BE2C (cell line): ENCODE results near the gene PIP5K1C.

Source experiments
- DNase-seq: peaks from one replicate; pipeline ENCODE4 v3.0.0-alpha.2; 2020
- H3K27me3 ChIP-seq: fragments of 250-450 bp; sonication (Bioruptor Pico); 2 replicates; pipeline ENCODE4 v1.5.1; 2020; ENCODE audit warnings: mild to moderate bottlenecking
- H3K36me3 ChIP-seq: fragments of 250-450 bp; sonication (Bioruptor Pico); 2 replicates; pipeline ENCODE4 v1.5.1; 2020; ENCODE audit warnings: mild to moderate bottlenecking
- H3K4me1 ChIP-seq: fragments of 250-450 bp; sonication (Bioruptor Pico); 2 replicates; pipeline ENCODE4 v1.5.1; 2020
- H3K4me3 ChIP-seq: 2 replicates; pipeline ENCODE4 v1.5.1; 2011; ENCODE audit warnings: low read depth, low read length
- H3K9me3 ChIP-seq: fragments of 250-450 bp; sonication (Bioruptor Pico); 2 replicates; pipeline ENCODE4 v1.5.1; 2020
- CTCF ChIP-seq: IDR thresholded peaks from 2 replicates; pipeline ENCODE4 v1.5.1; 2012; ENCODE audit warnings: mild to moderate bottlenecking, low read depth, low read length

Gene PIP5K1C

GRCh38 chr19:3683405-3684053 lies 16.7 kb downstream of the PIP5K1C start:
- no peak for DNase-seq
- no peak for TF ChIP-seq CTCF

GRCh38 chr19:3682741-3683404 lies 17.4 kb downstream of the PIP5K1C start:
- H3K4me1 ChIP-seq = no peaks in the 10 kb centered on the region
- DNase-seq = no peak
- TF ChIP-seq CTCF = no peak
- H3K9me3 ChIP-seq = 0 out of 2 replicates have a peak, but pooled peaks cover 2% of the 10 kb centered on the region
- H3K27me3 ChIP-seq = no peaks in the 10 kb centered on the region
- H3K4me3 ChIP-seq = no peak overlapping the region
- no peaks in the 10 kb centered on the region for H3K36me3 ChIP-seq

More at GRCh38 chr19:3683405-3684053, 16.7 kb downstream of the PIP5K1C start:
- Histone ChIP-seq H3K4me1 (no peaks in the 10 kb centered on the region), H3K36me3 (no peaks in the 10 kb centered on the region), H3K9me3 (0 out of 2 replicates have a peak, but pooled peaks cover 2% of the 10 kb centered on the region), H3K27me3 (no peaks in the 10 kb centered on the region), H3K4me3 (no peak overlapping the region)

GRCh38 chr19:3682286-3682685 lies 18.0 kb downstream of the PIP5K1C start:
- H3K36me3 ChIP-seq = no peaks in the 10 kb centered on the region
- H3K27me3 ChIP-seq = no peaks in the 10 kb centered on the region
- no peak overlapping the region for H3K4me3 ChIP-seq
- 0 out of 2 replicates have a peak, but pooled peaks cover 2% of the 10 kb centered on the region for H3K9me3 ChIP-seq
- no peak for TF ChIP-seq CTCF
- no peak for DNase-seq
- H3K4me1 ChIP-seq = no peaks in the 10 kb centered on the region

GRCh38 chr19:3680939-3681338 lies 19.3 kb downstream of the PIP5K1C start:
- Histone ChIP-seq H3K36me3 (no peaks in the 10 kb centered on the region), H3K27me3 (no peaks in the 10 kb centered on the region), H3K9me3 (0 out of 2 replicates have a peak, but pooled peaks cover 2% of the 10 kb centered on the region), H3K4me1 (no peaks in the 10 kb centered on the region), H3K4me3 (no peak overlapping the region)
- no peak for TF ChIP-seq CTCF
- no peak for DNase-seq

- DNase-seq = no peak
- Histone ChIP-seq H3K4me1 (no peaks in the 10 kb centered on the region), H3K36me3 (no peaks in the 10 kb centered on the region), H3K9me3 (0 out of 2 replicates have a peak, but pooled peaks cover 2% of the 10 kb centered on the region), H3K4me3 (no peak overlapping the region), H3K27me3 (no peaks in the 10 kb centered on the region)
- no peak for TF ChIP-seq CTCF
Observed at GRCh38 chr19:3679581-3679980, 20.7 kb downstream of the PIP5K1C start.

GRCh38 chr19:3679138-3679537 lies 21.1 kb downstream of the PIP5K1C start:
- Histone ChIP-seq H3K27me3 (no peaks in the 10 kb centered on the region), H3K36me3 (no peaks in the 10 kb centered on the region), H3K9me3 (no peaks in the 10 kb centered on the region), H3K4me3 (no peak overlapping the region), H3K4me1 (no peaks in the 10 kb centered on the region)
- DNase-seq = no peak
- no peak for TF ChIP-seq CTCF
